Uterus (tissue), 4 donors: Measurements from ENCODE around the gene EML1. TPM values are rescaled to one million over a fixed set of nuclear protein-coding genes. Genes with fewer than 3 reads are reported as not detected.
A peak's percentile ranks its signal among the peaks of the same experiment; 100 is the strongest.

Experiments
- DNase-seq, 2 donors: peaks; one replicate each; pipeline ENCODE4 v3.0.0-alpha.2; 2019 to 2020
- H3K27ac ChIP-seq, 2 donors: fragments of 200-600 bp; sonication (generic); 1 replicate in 1 of 2; 2 replicates in 1 of 2; pipeline ENCODE4 v1.5.1; 2016 to 2018
- H3K27me3 ChIP-seq, 2 donors: fragments of 200-600 bp; sonication (generic); one replicate each; pipeline ENCODE4 v1.5.1; 2018 to 2019; ENCODE audit warnings: control low read depth in 1 of 2
- H3K36me3 ChIP-seq, 2 donors: fragments of 200-600 bp; sonication (generic); one replicate each; pipeline ENCODE4 v1.5.1; 2019; ENCODE audit warnings: control low read depth in 1 of 2
- H3K4me1 ChIP-seq, 2 donors: fragments of 200-600 bp; sonication (generic); one replicate each; pipeline ENCODE4 v1.5.1; 2018 to 2019; ENCODE audit warnings: control low read depth in 1 of 2
- H3K4me3 ChIP-seq, 2 donors: fragments of 200-600 bp; sonication (generic); 1 replicate in 1 of 2; 2 replicates in 1 of 2; pipeline ENCODE4 v1.5.1; 2018 to 2019; ENCODE audit warnings: mild to moderate bottlenecking in 1 of 2
- H3K9me3 ChIP-seq, 2 donors: fragments of 200-600 bp; sonication (generic); one replicate each; pipeline ENCODE4 v1.5.1; 2019; ENCODE audit warnings: control low read depth in 1 of 2
- POLR2A ChIP-seq, 2 donors: fragments of 450-650 bp; IDR thresholded peaks; one replicate each; pipeline ENCODE4 v1.6.1; 2016; ENCODE audit warnings: antibody characterized with exemption in 2 of 2, mild to moderate bottlenecking in 1 of 2, moderate library complexity in 1 of 2
- intact Hi-C: fragments of 100-400 bp; cut with DNase I; formaldehyde crosslinking; loops from one replicate; pipeline ENCODE4 v1.15.1; 2023; ENCODE audit warnings: low total_unique reads
- total RNA-seq, 4 donors: library from RNA; depleted of rRNA in 3 of 4; stranded (reverse); fragments of >200 nt in 3 of 4; gene quantifications; one replicate each; pipeline versions ENCODE4 v1.1.0 to v1.2.4, GENCODE V29; 2014 to 2023
- TF ChIP-seq, protein P1 (sequence below), 4 experiments: fragments of 200-600 bp in 2 of 4; fragments of 450-650 bp in 2 of 4; sonication (generic) in 2 of 4; IDR thresholded peaks; one replicate each; pipeline ENCODE4 v1.5.1; 2016 to 2019; ENCODE audit warnings: antibody characterized with exemption in 4 of 4, mild to moderate bottlenecking in 2 of 4, moderate library complexity in 1 of 4
- donor health status: DM: yes; HTN: yes; CAD: no.

Gene EML1
- total RNA-seq, 4 donors from 2014 or later = 51.4 to 184 (median 84.4) TPM

DNA sequence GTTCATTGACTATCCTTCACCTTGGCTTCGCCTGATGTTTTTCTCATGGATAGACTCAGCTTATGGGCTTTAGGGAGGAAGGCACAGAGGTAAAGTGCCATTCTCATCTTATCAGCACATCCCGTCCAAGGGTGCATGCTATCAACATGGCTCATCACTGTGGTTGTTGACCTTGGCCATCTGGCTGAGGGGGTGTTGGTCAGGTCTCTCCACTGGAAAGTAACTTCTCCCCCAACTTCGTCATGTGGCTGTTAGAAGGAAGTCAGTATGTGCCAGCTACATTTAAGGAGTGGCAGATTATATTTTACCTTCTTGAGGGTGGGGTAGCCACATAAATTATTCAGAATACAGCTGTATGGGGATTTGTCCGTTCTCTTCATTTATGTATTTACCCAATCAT is 68.9 kb downstream of the EML1 start:
- Histone ChIP-seq H3K36me3 (no peaks in the 10 kb centered on the region), H3K4me1 (no peaks in the 10 kb centered on the region), H3K27me3 (no peaks in the 10 kb centered on the region), H3K9me3 (no peaks in the 10 kb centered on the region), H3K27ac (no peak overlapping the region), H3K4me3 (no peak overlapping the region)
- no peak for DNase-seq
- TF ChIP-seq POLR2A (IDR thresholded peaks at IDR 0.05) = no peak
- TF ChIP-seq, protein P1, sequence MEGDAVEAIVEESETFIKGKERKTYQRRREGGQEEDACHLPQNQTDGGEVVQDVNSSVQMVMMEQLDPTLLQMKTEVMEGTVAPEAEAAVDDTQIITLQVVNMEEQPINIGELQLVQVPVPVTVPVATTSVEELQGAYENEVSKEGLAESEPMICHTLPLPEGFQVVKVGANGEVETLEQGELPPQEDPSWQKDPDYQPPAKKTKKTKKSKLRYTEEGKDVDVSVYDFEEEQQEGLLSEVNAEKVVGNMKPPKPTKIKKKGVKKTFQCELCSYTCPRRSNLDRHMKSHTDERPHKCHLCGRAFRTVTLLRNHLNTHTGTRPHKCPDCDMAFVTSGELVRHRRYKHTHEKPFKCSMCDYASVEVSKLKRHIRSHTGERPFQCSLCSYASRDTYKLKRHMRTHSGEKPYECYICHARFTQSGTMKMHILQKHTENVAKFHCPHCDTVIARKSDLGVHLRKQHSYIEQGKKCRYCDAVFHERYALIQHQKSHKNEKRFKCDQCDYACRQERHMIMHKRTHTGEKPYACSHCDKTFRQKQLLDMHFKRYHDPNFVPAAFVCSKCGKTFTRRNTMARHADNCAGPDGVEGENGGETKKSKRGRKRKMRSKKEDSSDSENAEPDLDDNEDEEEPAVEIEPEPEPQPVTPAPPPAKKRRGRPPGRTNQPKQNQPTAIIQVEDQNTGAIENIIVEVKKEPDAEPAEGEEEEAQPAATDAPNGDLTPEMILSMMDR (IDR thresholded peaks at IDR 0.05) = no peak
- intact Hi-C loops = no loop called here

DNA sequence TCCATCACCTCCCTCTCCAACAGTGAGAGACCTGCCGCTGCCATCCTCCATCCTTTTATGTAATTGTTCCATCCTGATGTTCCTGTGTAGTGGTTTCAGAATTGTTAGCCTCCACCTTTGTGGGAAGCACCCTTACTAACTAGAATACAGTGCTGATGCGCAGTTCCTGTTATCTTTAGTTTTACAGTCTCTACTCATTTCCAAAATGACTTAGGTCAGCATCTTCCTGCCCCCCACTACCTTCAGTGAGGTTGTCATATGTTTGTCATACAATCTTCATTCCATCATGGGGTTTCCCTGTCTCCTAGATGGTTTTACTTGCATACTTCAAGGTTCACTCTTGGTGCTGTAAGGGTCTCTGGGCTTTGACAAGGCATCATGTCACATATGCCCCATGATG is 69.8 kb downstream of the EML1 start:
- TF ChIP-seq, protein P1 (IDR thresholded peaks at IDR 0.05) = no peak
- TF ChIP-seq POLR2A (IDR thresholded peaks at IDR 0.05) = no peak
- intact Hi-C loops = no loop called here
- Histone ChIP-seq H3K4me3 (no peak overlapping the region), H3K36me3 (no peaks in the 10 kb centered on the region), H3K27ac (no peak overlapping the region), H3K9me3 (no peaks in the 10 kb centered on the region), H3K4me1 (no peaks in the 10 kb centered on the region), H3K27me3 (no peaks in the 10 kb centered on the region)
- no peak for DNase-seq

GRCh38 chr14:99865408-99865807 is 72.2 kb downstream of the EML1 start:
- Histone ChIP-seq H3K27ac (no peak overlapping the region), H3K36me3 (no peaks in the 10 kb centered on the region), H3K4me1 (no peaks in the 10 kb centered on the region), H3K9me3 (no peaks in the 10 kb centered on the region), H3K27me3 (no peaks in the 10 kb centered on the region), H3K4me3 (no peak overlapping the region)
- DNase-seq = no peak
- intact Hi-C loops = no loop called here
- TF ChIP-seq, protein P1 (IDR thresholded peaks at IDR 0.05) = no peak
- no peak for TF ChIP-seq POLR2A (IDR thresholded peaks at IDR 0.05)

- Histone ChIP-seq H3K27ac (no peak overlapping the region), H3K36me3 (no peaks in the 10 kb centered on the region), H3K4me1 (no peaks in the 10 kb centered on the region), H3K27me3 (no peaks in the 10 kb centered on the region), H3K9me3 (no peaks in the 10 kb centered on the region), H3K4me3 (no peak overlapping the region)
- TF ChIP-seq POLR2A (IDR thresholded peaks at IDR 0.05) = no peak
- TF ChIP-seq, protein P1 (IDR thresholded peaks at IDR 0.05) = no peak
- no peak for DNase-seq
- intact Hi-C loops = no loop called here
Observed at GRCh38 chr14:99870617-99871016, 77.4 kb downstream of the EML1 start.

DNA sequence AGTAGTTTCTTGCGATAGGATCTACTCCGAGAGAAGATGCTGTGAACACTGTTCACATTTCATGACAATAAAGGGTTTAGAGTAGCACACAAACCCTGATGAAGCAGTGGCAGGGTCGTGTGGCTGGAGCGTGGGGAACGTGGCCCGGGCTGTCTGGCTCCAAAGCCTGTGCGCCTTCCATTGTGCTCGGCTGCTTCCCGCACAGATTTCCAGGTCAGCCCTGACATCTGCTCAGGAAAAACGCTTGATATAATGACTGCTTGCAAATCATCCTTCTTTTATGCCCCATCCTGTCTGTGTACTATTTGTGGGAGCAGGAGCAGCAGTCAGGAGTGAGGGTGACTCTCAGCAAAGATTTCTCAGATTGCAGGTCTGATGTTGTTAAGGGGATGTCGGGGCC is 78.6 kb downstream of the EML1 start:
- no peak for TF ChIP-seq POLR2A (IDR thresholded peaks at IDR 0.05)
- TF ChIP-seq, protein P1 (IDR thresholded peaks at IDR 0.05) = no peak
- intact Hi-C loops = no loop called here
- no peaks in the 10 kb centered on the region for H3K36me3 ChIP-seq

More for the DNA sequence above, 78.6 kb downstream of the EML1 start:
- DNase-seq = no peak
- no peaks in the 10 kb centered on the region for H3K4me1 ChIP-seq
- H3K27ac ChIP-seq = peak overlapping the region; percentile 54 to 56
- H3K4me3 ChIP-seq = no peak overlapping the region
- no peaks in the 10 kb centered on the region for H3K9me3 ChIP-seq
- H3K27me3 ChIP-seq = no peaks in the 10 kb centered on the region
